Retinal pigment epithelial cell (primary cell): ENCODE measurements around the gene TRMU.

Experiments
- DNase-seq: peaks from one replicate; pipeline ENCODE4 v3.0.0-alpha.2; 2010; ENCODE audit warnings: low read depth
- H3K4me3 ChIP-seq: 2 replicates; pipeline ENCODE4 v1.5.1; 2011; ENCODE audit warnings: mild to moderate bottlenecking, low read length, control low read depth, moderate library complexity
- TF ChIP-seq, protein P1 (sequence below): conservative IDR thresholded peaks from 2 replicates; pipeline ENCODE4 v1.5.1; 2011; ENCODE audit warnings: low read depth, low read length, control low read depth, inconsistent platforms

Gene TRMU

DNA sequence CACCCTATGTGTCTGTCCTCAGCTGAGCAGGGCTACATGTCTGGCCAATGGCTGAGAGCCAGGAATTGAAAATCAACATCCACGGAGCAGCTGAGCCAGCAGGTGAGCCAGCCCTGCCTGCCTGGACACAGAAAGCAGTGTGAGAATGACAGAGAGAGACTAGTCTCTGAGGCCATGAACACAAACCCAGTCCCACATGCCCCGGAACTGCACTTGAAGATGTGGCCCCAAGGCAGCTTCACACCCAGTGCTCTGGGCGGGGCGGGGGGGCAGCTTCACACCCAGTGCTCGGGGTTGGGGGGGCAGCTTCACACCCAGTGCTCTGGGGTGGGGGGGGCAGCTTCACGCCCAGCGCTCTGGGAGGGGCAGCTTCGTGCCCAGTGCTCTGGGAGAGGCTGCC, 37.6 kb downstream of the TRMU start:
- TF ChIP-seq, protein P1, sequence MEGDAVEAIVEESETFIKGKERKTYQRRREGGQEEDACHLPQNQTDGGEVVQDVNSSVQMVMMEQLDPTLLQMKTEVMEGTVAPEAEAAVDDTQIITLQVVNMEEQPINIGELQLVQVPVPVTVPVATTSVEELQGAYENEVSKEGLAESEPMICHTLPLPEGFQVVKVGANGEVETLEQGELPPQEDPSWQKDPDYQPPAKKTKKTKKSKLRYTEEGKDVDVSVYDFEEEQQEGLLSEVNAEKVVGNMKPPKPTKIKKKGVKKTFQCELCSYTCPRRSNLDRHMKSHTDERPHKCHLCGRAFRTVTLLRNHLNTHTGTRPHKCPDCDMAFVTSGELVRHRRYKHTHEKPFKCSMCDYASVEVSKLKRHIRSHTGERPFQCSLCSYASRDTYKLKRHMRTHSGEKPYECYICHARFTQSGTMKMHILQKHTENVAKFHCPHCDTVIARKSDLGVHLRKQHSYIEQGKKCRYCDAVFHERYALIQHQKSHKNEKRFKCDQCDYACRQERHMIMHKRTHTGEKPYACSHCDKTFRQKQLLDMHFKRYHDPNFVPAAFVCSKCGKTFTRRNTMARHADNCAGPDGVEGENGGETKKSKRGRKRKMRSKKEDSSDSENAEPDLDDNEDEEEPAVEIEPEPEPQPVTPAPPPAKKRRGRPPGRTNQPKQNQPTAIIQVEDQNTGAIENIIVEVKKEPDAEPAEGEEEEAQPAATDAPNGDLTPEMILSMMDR, result no peak
- H3K4me3 ChIP-seq, result no peak overlapping the region
- no peak for DNase-seq

DNA sequence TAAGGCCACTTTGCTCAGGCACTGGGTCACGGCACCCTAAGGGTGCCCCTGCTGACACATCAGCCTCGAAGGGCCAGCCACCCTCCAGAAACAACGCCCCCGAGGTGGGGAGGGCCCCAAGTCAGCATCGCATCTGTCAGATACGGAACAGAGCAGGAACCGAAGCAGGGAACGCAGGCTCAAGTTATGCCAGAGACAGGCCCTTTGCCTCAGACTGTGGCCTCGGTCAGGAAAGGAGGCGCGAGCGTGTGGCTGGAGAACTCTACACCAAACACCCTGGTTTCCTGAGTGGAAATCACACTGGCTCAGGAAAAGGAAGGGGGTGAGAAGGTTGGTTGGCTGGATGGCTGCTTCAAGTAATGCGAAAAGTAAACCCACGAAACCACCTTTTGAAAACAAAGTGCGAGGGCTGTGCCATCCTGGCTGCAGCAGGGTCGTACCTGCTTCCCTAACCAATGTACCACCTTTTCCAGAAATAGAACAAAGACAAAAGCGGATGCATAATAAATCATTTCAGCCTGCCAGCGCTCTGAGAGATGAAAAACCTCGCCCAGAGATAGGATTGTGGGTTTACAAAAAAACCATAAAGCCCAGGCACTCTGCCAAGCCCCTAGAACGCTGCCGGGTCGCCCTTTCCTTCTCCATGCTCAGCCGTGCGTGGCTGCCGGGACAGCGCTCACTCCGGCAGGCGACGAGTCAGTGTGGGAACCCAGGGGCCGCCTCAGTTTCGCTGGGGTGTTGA, 38.6 kb downstream of the TRMU start:
- TF ChIP-seq, protein P1, result no peak
- no peak overlapping the region for H3K4me3 ChIP-seq
- DNase-seq, result no peak

DNA sequence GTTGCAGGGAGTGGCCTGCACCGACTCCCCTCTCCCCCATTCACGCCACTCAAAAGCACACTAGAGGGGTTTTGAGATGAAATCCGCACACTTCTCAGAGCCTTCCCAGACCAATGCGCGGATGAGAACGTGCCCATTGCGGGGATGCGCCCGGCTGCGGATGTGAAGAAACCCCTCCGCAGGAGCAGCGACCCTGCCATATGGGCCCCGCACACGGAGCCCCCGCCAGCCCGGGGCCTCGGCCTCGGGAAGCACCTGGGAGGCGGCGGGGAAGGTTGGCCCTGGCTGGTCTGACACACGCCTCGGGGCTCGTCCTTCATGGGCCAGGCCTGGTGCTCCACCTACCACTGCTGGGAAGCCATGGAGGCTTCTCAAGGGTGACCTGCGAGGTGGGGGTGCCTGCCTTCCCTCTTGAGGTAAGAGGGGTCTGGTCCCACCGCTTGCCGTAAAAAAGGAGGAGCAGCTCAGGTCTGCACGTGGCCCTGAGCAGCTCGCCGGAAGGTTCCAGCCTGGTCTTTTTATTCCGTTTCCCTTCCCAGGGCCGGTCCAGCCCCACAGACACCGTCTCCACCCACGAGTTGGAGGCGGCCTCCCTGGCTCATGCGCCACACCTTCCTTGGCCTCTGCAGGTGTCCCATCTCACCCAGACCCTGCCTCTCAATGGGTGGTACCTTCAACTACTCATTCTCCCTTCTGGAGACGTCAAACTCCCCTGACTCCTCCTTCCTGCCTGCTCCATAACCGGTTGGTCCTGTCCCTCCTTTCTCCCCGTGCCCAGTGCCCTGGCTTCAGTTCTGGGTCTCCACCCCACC, 39.4 kb downstream of the TRMU start:
- no peak overlapping the region for H3K4me3 ChIP-seq
- no peak for DNase-seq
- TF ChIP-seq, protein P1, result no peak

DNA sequence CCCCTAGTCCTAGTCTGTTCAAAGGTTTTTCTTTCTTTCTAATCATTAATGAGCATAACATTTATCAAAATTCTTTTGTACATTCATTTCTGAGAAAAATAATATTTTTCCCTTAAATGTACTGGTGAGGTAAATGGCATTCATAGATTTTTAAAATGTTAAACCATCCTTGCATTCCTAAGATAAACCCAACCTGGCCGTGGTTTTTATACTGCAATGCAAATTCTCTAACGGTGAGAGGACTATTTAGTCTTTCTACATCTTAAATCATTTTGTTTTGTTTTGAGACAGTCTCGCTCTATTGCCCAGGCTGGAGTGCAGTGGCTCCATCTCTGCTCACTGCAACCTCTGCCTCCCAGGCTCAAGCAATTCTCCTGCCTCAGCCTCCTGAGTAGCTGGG, 40.6 kb downstream of the TRMU start:
- no peak for DNase-seq
- TF ChIP-seq, protein P1, result no peak
- H3K4me3 ChIP-seq, result no peak overlapping the region

DNA sequence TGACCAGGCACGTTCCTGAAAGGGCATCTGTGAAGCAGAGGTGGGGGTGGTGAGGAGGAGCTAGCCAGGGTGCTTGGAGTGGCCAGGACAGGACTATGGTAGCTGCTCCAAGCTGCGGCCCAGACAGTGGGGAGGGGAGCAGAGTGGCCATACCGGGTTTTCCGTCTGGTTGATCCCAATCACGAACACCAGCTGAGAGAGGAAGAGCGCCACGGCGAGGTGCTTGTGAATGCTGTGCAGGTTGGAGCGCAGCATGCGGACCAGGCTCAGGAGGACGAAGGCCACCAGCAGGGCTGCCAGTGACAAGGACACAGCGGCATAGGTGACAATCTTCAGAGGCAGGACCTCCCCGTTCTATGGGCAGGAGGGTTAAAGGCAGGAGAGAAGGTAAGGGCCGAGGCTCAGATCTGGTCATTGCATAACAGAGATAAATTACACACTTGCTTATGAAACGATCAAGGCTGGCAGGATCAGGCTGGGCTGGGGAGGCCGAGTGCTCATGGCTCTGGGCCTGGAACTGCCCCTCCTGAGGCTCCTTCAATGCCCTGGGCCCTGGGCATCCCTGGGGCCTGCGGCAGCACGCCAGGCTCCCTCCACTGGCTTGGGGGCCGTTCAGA, 41.5 kb downstream of the TRMU start:
- DNase-seq, result no peak
- TF ChIP-seq, protein P1, result no peak
- no peak overlapping the region for H3K4me3 ChIP-seq

DNA sequence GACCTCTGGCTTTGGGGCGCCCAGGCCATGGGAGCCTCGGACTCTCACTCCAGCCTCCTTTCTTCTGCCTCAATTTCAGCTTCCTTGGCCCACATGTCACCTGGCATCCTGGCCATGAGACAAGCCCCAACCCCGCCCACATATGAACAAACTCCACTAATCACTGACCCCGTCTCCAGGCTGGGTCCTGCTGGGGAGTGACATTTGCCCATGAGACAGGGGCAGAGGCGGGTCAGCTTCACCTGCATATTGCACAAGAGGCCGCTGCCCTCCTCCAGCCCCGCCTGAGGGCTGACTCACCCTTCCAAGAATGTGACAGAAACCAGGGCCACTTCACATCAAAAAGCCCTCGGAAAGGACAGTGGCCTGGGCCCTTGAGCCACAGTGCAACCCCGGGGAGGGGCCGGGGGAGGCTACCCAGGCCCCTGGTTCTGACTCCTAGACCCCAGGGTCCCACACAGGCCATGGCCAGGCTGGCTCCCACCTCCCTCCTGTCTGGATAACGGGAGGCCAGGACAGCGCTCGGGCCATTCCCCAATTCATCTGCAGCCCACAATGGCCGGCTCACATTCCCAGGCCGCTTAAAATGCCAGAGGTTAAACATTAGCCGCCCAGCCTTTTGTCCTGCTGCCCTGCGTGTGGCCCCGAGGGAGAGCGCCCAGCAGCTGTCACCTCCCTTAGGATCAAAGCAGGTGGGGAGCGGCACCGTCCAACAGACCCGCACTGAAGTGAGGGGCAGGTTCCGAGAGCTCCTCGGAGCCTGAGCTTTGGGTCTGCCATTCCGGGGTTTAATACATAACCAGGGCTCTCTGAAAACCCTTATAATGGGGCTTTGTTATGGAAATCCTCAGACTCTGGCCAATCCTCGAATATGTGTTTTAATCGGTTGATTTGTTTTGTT, 42.3 kb downstream of the TRMU start:
- no peak overlapping the region for H3K4me3 ChIP-seq
- DNase-seq, result peak; percentile 43
- TF ChIP-seq, protein P1, result no peak
